GM21717 (cell line): ENCODE data around the gene SPOCK3.

ENCODE experiments used
- ATAC-seq: cut with Tn5 transposase; IDR thresholded peaks from one replicate; pipeline ENCODE4 v1.9.1; 2021; ENCODE audit warnings: mild to moderate bottlenecking, moderate library complexity; ENCODE audit not compliant: unreplicated experiment

Gene SPOCK3

GRCh38 chr4:167176723-167177367 is 57.4 kb downstream of the SPOCK3 start:
- ATAC-seq = no peak

GRCh38 chr4:167171928-167172327 is 62.4 kb downstream of the SPOCK3 start:
- no peak for ATAC-seq

GRCh38 chr4:167168611-167169010 is 65.7 kb downstream of the SPOCK3 start:
- no peak for ATAC-seq

- ATAC-seq = no peak
Observed at GRCh38 chr4:167150587-167150986, 83.7 kb downstream of the SPOCK3 start.

GRCh38 chr4:167144605-167145004 is 89.7 kb downstream of the SPOCK3 start:
- ATAC-seq = no peak

- ATAC-seq = no peak
Observed at GRCh38 chr4:167143018-167143417, 91.3 kb downstream of the SPOCK3 start.

- ATAC-seq = no peak
Observed at GRCh38 chr4:167136270-167136669, 98.0 kb downstream of the SPOCK3 start.

GRCh38 chr4:167129146-167129545 is 105.1 kb downstream of the SPOCK3 start:
- no peak for ATAC-seq

- no peak for ATAC-seq
Observed at GRCh38 chr4:167119392-167119791, 114.9 kb downstream of the SPOCK3 start.

- no peak for ATAC-seq
Observed at GRCh38 chr4:167117273-167117672, 117.0 kb downstream of the SPOCK3 start.

GRCh38 chr4:167114416-167114971 is 119.8 kb downstream of the SPOCK3 start:
- no peak for ATAC-seq

GRCh38 chr4:167111622-167112021 is 122.7 kb downstream of the SPOCK3 start:
- no peak for ATAC-seq

- no peak for ATAC-seq
Observed at GRCh38 chr4:167111092-167111491, 123.2 kb downstream of the SPOCK3 start.

- ATAC-seq = no peak
Observed at GRCh38 chr4:167109859-167110258, 124.4 kb downstream of the SPOCK3 start.

GRCh38 chr4:167105857-167106256 is 128.4 kb downstream of the SPOCK3 start:
- no peak for ATAC-seq

- ATAC-seq = no peak
Observed at GRCh38 chr4:167102475-167102874, 131.8 kb downstream of the SPOCK3 start.

- ATAC-seq = no peak
Observed at GRCh38 chr4:167101035-167101434, 133.3 kb downstream of the SPOCK3 start.

- peak; percentile 91 for ATAC-seq
Observed at GRCh38 chr4:167100120-167100519, 134.2 kb downstream of the SPOCK3 start.

GRCh38 chr4:167088115-167088514 is 146.2 kb downstream of the SPOCK3 start:
- ATAC-seq = peak; percentile 88

GRCh38 chr4:167084321-167084720 is 150.0 kb downstream of the SPOCK3 start:
- ATAC-seq = no peak

GRCh38 chr4:167079762-167080161 is 154.5 kb downstream of the SPOCK3 start:
- no peak for ATAC-seq

- no peak for ATAC-seq
Observed at GRCh38 chr4:167052631-167053091, 181.6 kb downstream of the SPOCK3 start.

GRCh38 chr4:167049257-167049656 is 185.0 kb downstream of the SPOCK3 start:
- no peak for ATAC-seq
